AG04450 (cell line): ENCODE data around the gene FAM131C. TPM values are rescaled to one million over a fixed set of nuclear protein-coding genes. Genes with fewer than 3 reads are reported as not detected.

Experiments used
- CTCF ChIA-PET: fragments of 300-600, 350-600 bp; formaldehyde crosslinking; extraction: SDS; loops from one replicate; lab custom pipeline; 2022; ENCODE audit warnings: antibody characterized with exemption, inconsistent platforms; lab: Charles Lee
- POLR2A ChIA-PET: fragments of 350-600 bp; formaldehyde crosslinking; extraction: SDS; loops from one replicate; lab custom pipeline; 2021; ENCODE audit warnings: antibody characterized with exemption, inconsistent platforms; lab: Yijun Ruan, JAX
- DNase-seq: peaks from one replicate; pipeline ENCODE4 v3.0.0-alpha.2; 2011; ENCODE audit warnings: low read depth, low spot score
- H3K27ac ChIP-seq: one replicate; pipeline ENCODE4 v1.5.1; 2012; ENCODE audit warnings: low read depth, low read length, control low read depth
- H3K27me3 ChIP-seq: one replicate; pipeline ENCODE4 v1.6.0; 2012; ENCODE audit warnings: low read length; ENCODE audit not compliant: control insufficient read depth, insufficient read depth
- H3K4me3 ChIP-seq: 2 replicates; pipeline ENCODE4 v1.5.1; 2011; ENCODE audit warnings: mild to moderate bottlenecking, low read depth, low read length, control low read depth
- H3K9me3 ChIP-seq: 2 replicates; pipeline ENCODE4 v1.5.1; 2012; ENCODE audit warnings: low read length; ENCODE audit not compliant: control insufficient read depth, insufficient read depth
- polyA plus RNA-seq: library from polyadenylated mRNA; depleted of rRNA; stranded (reverse); fragments of >200 nt; gene quantifications from 2 replicates; pipeline ENCODE4 v1.2.3, GENCODE V29; 2011
- TF ChIP-seq, protein P1 (sequence below): IDR thresholded peaks from 2 replicates; pipeline ENCODE4 v1.5.1; 2011; ENCODE audit warnings: low read depth, low read length, control low read depth, inconsistent platforms

Gene FAM131C
- polyA plus RNA-seq, 1 experiment: 0.20 TPM

DNA sequence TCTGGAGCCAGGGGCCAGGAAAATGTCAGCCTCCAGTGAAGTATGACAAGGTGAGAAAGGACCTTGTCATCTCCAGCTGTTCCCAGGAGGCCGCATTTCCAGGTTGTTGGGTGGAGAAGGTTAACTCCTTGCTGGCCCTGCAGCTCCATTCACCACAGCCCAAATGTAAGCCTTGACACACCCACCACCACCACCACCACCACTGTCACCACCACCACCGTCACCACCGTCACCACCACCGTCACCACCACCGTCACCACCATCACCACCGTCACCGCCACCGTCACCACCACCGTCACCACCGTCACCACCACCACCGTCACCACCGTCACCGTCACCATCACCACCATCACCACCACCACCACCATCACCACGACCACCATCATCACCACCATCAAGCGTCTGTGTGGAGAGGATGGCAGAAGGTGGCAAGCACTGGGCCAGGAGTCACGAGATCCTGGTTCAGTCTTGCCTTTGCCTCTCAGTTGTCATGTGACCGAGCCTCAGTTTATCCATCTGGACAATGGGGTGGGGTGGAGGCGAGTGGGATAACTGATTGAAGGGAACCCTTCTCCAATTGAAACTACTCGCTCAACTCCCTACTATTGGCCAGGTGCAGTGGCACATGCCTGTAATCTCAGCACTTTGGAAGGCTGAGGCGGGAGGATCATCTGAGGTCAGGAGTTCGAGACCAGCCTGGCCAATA, 21.2 kb upstream of the FAM131C start:
- CTCF ChIA-PET: interaction anchor here (1.0 to 4.2 kb wide), 2 partner anchors 12 to 15 kb away, joined by 3 to 28 read pairs; no protein-coding TSS in a partner anchor
- no peak for DNase-seq
- TF ChIP-seq, protein P1, sequence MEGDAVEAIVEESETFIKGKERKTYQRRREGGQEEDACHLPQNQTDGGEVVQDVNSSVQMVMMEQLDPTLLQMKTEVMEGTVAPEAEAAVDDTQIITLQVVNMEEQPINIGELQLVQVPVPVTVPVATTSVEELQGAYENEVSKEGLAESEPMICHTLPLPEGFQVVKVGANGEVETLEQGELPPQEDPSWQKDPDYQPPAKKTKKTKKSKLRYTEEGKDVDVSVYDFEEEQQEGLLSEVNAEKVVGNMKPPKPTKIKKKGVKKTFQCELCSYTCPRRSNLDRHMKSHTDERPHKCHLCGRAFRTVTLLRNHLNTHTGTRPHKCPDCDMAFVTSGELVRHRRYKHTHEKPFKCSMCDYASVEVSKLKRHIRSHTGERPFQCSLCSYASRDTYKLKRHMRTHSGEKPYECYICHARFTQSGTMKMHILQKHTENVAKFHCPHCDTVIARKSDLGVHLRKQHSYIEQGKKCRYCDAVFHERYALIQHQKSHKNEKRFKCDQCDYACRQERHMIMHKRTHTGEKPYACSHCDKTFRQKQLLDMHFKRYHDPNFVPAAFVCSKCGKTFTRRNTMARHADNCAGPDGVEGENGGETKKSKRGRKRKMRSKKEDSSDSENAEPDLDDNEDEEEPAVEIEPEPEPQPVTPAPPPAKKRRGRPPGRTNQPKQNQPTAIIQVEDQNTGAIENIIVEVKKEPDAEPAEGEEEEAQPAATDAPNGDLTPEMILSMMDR: no peak
- POLR2A ChIA-PET: no interaction called here
- no peak overlapping the region for H3K27ac ChIP-seq
- H3K9me3 ChIP-seq: no peaks in the 10 kb centered on the region
- no peak overlapping the region for H3K4me3 ChIP-seq
- H3K27me3 ChIP-seq: no peaks in the 10 kb centered on the region

DNA sequence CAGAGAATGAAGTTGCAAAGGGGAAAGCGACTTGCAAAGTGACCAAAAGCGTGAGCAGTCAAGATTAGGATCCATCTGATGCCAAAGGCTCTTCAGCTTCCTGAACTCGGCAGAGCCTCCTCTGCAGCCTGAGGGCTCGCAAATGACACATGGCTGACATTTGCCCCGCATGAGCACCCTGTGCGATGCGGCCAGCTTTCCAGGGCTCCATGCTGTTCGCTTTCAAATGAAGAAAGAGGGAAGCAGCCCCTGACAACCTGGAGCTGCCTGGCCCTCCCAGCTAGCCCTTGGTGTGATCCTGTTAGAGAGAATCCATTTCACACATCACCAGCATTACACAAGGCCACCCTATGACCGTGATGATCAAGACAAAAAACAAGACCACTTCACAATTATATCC, 20.2 kb upstream of the FAM131C start:
- CTCF ChIA-PET: interaction anchor here (1.0 to 4.2 kb wide), 2 partner anchors 11 to 14 kb away, joined by 3 to 28 read pairs; no protein-coding TSS in a partner anchor

DNA sequence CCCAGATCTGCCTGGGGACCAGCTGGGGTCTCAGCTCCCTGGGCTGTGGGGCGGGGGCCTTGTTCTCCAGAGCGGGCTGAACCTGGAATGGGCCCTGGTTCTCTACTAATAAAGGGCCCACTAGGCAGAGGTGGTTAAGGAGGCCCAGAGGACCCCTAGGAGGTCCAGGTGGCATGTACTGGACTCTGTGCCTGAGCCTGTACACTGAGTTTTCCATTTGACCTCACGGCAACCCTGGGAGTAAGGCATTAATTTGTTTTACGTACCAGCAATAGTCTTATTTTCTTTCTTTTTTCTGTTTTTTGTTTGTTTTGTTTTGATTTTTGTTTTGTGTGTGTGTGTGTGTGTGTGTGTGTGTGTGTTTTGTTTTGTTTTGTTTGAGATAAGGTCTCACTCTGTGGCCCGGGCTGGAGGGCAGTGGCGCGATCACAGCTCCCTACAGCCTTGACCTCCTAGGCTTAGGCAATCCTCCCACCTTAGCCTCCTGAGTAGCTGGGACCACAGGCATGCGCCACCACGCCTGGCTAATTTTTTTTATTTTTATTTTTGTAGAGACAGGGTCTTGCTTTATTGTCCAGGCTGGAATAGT, 19.6 kb upstream of the FAM131C start:
- CTCF ChIA-PET: interaction anchor here (4.2 kb wide), 1 partner anchor 10 kb away, joined by 28 read pairs; no protein-coding TSS in a partner anchor
- H3K9me3 ChIP-seq: no peaks in the 10 kb centered on the region
- no peak for DNase-seq
- no peaks in the 10 kb centered on the region for H3K27me3 ChIP-seq
- no peak overlapping the region for H3K27ac ChIP-seq
- POLR2A ChIA-PET: no interaction called here
- TF ChIP-seq, protein P1: no peak
- H3K4me3 ChIP-seq: no peak overlapping the region

More for the DNA sequence above, 20.2 kb upstream of the FAM131C start:
- TF ChIP-seq, protein P1: no peak
- POLR2A ChIA-PET: no interaction called here
- DNase-seq: no peak
- H3K27me3 ChIP-seq: no peaks in the 10 kb centered on the region
- no peak overlapping the region for H3K4me3 ChIP-seq
- H3K27ac ChIP-seq: no peak overlapping the region
- no peaks in the 10 kb centered on the region for H3K9me3 ChIP-seq

DNA sequence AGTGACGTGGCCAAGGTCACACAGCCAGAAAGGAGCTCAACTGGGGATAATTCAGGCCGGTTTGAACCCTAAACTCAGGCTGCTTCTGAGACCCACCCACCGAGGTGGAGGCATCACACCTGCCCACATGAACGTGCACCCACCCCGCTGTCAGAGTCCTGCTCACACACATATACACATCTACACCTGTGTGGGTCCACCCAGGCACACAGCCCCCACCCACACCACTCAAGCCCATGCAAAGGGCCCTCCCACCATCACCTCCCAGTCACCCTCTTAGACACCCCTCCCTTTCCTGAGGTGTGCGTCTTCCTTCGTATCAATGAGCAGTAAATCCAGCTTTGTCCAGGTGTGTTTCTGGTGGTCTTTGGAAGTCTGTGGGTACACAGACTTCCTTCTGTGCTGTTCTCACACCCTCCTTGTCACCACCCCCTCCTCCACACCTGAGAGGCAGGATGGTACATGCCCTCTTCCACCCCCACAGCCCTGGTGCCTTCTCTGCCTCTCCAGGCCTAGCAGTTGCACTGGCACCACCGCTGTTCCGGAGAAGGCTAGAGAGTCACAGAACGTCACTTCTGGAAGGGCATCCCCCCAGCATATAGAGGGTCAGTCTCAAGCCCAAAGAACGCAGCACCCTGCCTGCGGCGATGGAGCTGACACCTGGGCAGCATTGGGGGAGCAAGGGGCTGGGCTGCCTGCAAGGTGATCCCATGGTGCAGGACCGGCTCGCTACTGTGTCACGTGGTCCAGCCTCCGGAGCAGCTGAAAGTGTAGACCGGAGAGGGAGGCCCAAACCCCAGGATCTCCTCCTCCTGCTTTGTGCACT, 18.9 kb upstream of the FAM131C start:
- Histone ChIP-seq H3K9me3 (no peaks in the 10 kb centered on the region), H3K4me3 (no peak overlapping the region), H3K27me3 (no peaks in the 10 kb centered on the region), H3K27ac (no peak overlapping the region)
- DNase-seq: no peak
- ChIA-PET CTCF (interaction anchor here (4.2 kb wide), 1 partner anchor 10 kb away, joined by 28 read pairs; no protein-coding TSS in a partner anchor), POLR2A (no interaction called here)
- TF ChIP-seq, protein P1: no peak
